H1 (cell line): ENCODE data around the gene GSTM3. TPM values are rescaled to one million over a fixed set of nuclear protein-coding genes. Genes with fewer than 3 reads are reported as not detected.

Experiments
- CTCF ChIA-PET: fragments of 300-600 bp; sonication (Branson Sonifier 250); formaldehyde crosslinking; loops from one replicate; lab custom pipeline; 2021; ENCODE audit not compliant: partially characterized antibody; lab: Charles Lee
- POLR2A ChIA-PET: fragments of 300-600 bp; sonication (Branson Sonifier 250); formaldehyde crosslinking; loops from one replicate; lab custom pipeline; 2021; ENCODE audit warnings: inconsistent platforms; ENCODE audit not compliant: partially characterized antibody; lab: Charles Lee
- DNase-seq, 2 experiments: peaks; one replicate each; pipeline versions ENCODE4 v3.0.0 to v3.0.0-alpha.2; 2010 to 2022; ENCODE audit warnings: low spot score in 2 of 2, low read depth in 1 of 2, mixed read lengths in 1 of 2
- FAIRE-seq: peaks from 2 replicates; lab custom pipeline; 2011; peaks lifted over from hg19 to GRCh38; lab: Jason Lieb, UNC
- H2AFZ ChIP-seq: 2 replicates; pipeline ENCODE4 v1.8.1; 2012; ENCODE audit warnings: low read length, inconsistent platforms
- H2AK5ac ChIP-seq: 2 replicates; pipeline ENCODE4 v1.6.1; 2013; ENCODE audit warnings: low read depth, low read length
- H2BK120ac ChIP-seq: replicated peaks from 2 replicates; pipeline ENCODE3; 2013; ENCODE audit warnings: low read depth, low read length, inconsistent platforms
- H2BK12ac ChIP-seq: 2 replicates; pipeline ENCODE4 v1.6.1; 2013; ENCODE audit warnings: low read depth, low read length
- H2BK15ac ChIP-seq: 2 replicates; pipeline ENCODE4 v1.6.1; 2013; ENCODE audit warnings: low read length
- H2BK20ac ChIP-seq: 2 replicates; pipeline ENCODE4 v1.6.1; 2013; ENCODE audit warnings: low read length
- H2BK5ac ChIP-seq: 2 replicates; pipeline ENCODE4 v1.6.1; 2013; ENCODE audit warnings: low read depth, low read length
- H3K14ac ChIP-seq: 2 replicates; pipeline ENCODE4 v1.6.1; 2013; ENCODE audit warnings: inconsistent platforms; ENCODE audit not compliant: insufficient read length
- H3K18ac ChIP-seq: 2 replicates; pipeline ENCODE4 v1.6.1; 2013; ENCODE audit warnings: low read length; ENCODE audit errors: extremely low read depth
- H3K23ac ChIP-seq: 2 replicates; pipeline ENCODE4 v1.6.1; 2013; ENCODE audit warnings: inconsistent platforms; ENCODE audit not compliant: insufficient read length
- H3K23me2 ChIP-seq: 2 replicates; pipeline ENCODE4 v1.6.1; 2013; ENCODE audit warnings: low read depth, low read length
- H3K27ac ChIP-seq: 2 replicates; pipeline ENCODE4 v1.6.1; 2011; ENCODE audit warnings: low read depth, low read length, inconsistent platforms
- H3K27me3 ChIP-seq, 4 experiments: replicated peaks in 1 of 4; 1 replicate in 1 of 4; 2 replicates in 3 of 4; pipeline versions ENCODE4 v1.6.1 to v1.8.1; 2011 to 2013; ENCODE audit warnings: low read length in 3 of 4, mild to moderate bottlenecking in 3 of 4, inconsistent platforms in 2 of 4, mixed read lengths in 2 of 4, moderate library complexity in 1 of 4; ENCODE audit not compliant: control insufficient read depth in 3 of 4, insufficient read depth in 3 of 4; ENCODE audit errors: extremely low read depth in 1 of 4
- H3K36me3 ChIP-seq, 4 experiments: 2 replicates each; pipeline versions ENCODE4 v1.6.1 to v1.8.1; 2011 to 2013; ENCODE audit warnings: mild to moderate bottlenecking in 4 of 4, low read length in 3 of 4, moderate library complexity in 2 of 4, control low read depth in 1 of 4, inconsistent platforms in 1 of 4; ENCODE audit not compliant: insufficient read depth in 4 of 4, control insufficient read depth in 2 of 4
- H3K4ac ChIP-seq: replicated peaks from 2 replicates; pipeline ENCODE3; 2013; ENCODE audit warnings: low read length, low read depth, mixed read lengths, inconsistent platforms; ENCODE audit not compliant: insufficient read length
- H3K4me1 ChIP-seq, 4 experiments: replicated peaks in 1 of 4; 1 replicate in 1 of 4; 2 replicates in 3 of 4; pipeline versions ENCODE4 v1.6.1 to v1.8.1; 2011 to 2013; ENCODE audit warnings: low read length in 3 of 4, inconsistent platforms in 2 of 4, mixed read lengths in 1 of 4; ENCODE audit not compliant: insufficient read depth in 4 of 4, control insufficient read depth in 3 of 4
- H3K4me2 ChIP-seq, 2 experiments: 2 replicates each; pipeline versions ENCODE4 v1.6.1 to v1.8.1; 2011 to 2013; ENCODE audit warnings: low read depth in 2 of 2, low read length in 2 of 2, control low read depth in 1 of 2, inconsistent platforms in 1 of 2, mild to moderate bottlenecking in 1 of 2; ENCODE audit not compliant: insufficient read depth in 1 of 2
- H3K4me3 ChIP-seq, 4 experiments: fragments of 200-600, 300-600 bp in 1 of 4; sonication (generic), shearing (Covaris generic), sonication (Bioruptor Twin) in 1 of 4; 2 replicates each; pipeline versions ENCODE4 v1.5.1 to v1.8.1; 2011 to 2016; ENCODE audit warnings: low read length in 4 of 4, low read depth in 3 of 4, control low read depth in 2 of 4, inconsistent platforms in 2 of 4, mild to moderate bottlenecking in 2 of 4, mixed read lengths in 1 of 4, moderate library complexity in 1 of 4; ENCODE audit not compliant: insufficient read depth in 2 of 4; ENCODE audit errors: extremely low read depth in 1 of 4
- H3K56ac ChIP-seq: replicated peaks from 2 replicates; pipeline ENCODE3; 2013; ENCODE audit warnings: low read depth, mild to moderate bottlenecking, mixed read lengths, low read length, inconsistent platforms; ENCODE audit not compliant: insufficient read length
- H3K79me1 ChIP-seq: 2 replicates; pipeline ENCODE4 v1.6.1; 2013; ENCODE audit warnings: low read depth, low read length, control low read depth
- H3K79me2 ChIP-seq, 2 experiments: 2 replicates each; pipeline versions ENCODE4 v1.6.1 to v1.8.1; 2012 to 2013; ENCODE audit warnings: low read length in 2 of 2, mild to moderate bottlenecking in 2 of 2, inconsistent platforms in 1 of 2; ENCODE audit not compliant: insufficient read depth in 2 of 2, control insufficient read depth in 1 of 2
- H3K9ac ChIP-seq, 4 experiments: replicated peaks in 1 of 4; 1 replicate in 1 of 4; 2 replicates in 3 of 4; pipeline versions ENCODE4 v1.6.1 to v1.8.1; 2011 to 2013; ENCODE audit warnings: low read depth in 3 of 4, low read length in 3 of 4, control low read depth in 2 of 4, mild to moderate bottlenecking in 2 of 4, moderate library complexity in 2 of 4, inconsistent platforms in 1 of 4; ENCODE audit errors: extremely low read depth in 1 of 4
- H3K9me3 ChIP-seq, 2 experiments: 2 replicates each; pipeline versions ENCODE4 v1.6.1 to v1.8.1; 2012 to 2013; ENCODE audit warnings: mild to moderate bottlenecking in 2 of 2, moderate library complexity in 2 of 2, control low read depth in 1 of 2, inconsistent platforms in 1 of 2, low read depth in 1 of 2, low read length in 1 of 2, mixed read lengths in 1 of 2; ENCODE audit not compliant: insufficient read depth in 2 of 2
- H4K20me1 ChIP-seq, 2 experiments: replicated peaks in 1 of 2; 2 replicates each; pipeline versions ENCODE3 to v1.8.1; 2011 to 2013; ENCODE audit warnings: inconsistent platforms in 2 of 2, low read length in 2 of 2, mild to moderate bottlenecking in 1 of 2; ENCODE audit not compliant: insufficient read depth in 2 of 2, control insufficient read depth in 1 of 2
- H4K5ac ChIP-seq: 2 replicates; pipeline ENCODE4 v1.6.1; 2013; ENCODE audit warnings: low read length, low read depth, mixed read lengths, inconsistent platforms; ENCODE audit not compliant: insufficient read length
- H4K8ac ChIP-seq: 2 replicates; pipeline ENCODE4 v1.8.0; 2013; ENCODE audit warnings: mild to moderate bottlenecking, moderate library complexity, low read length, inconsistent platforms; ENCODE audit not compliant: insufficient read depth; ENCODE audit errors: extremely low read depth
- H4K91ac ChIP-seq: replicated peaks from 2 replicates; pipeline ENCODE3; 2013; ENCODE audit warnings: low read length, mixed read lengths, inconsistent platforms; ENCODE audit not compliant: insufficient read length
- CBX5 ChIP-seq: fragments of 300-800, 300-1000 bp; sonication (generic); IDR thresholded peaks from 2 replicates; pipeline ENCODE4 v1.7.1; 2016; ENCODE audit warnings: antibody characterized with exemption, low read length, low read depth
- CTCF ChIP-seq, 3 experiments: IDR thresholded peaks; 1 replicate in 2 of 3; 2 replicates in 1 of 3; pipeline versions ENCODE4 v1.5.1 to v1.6.1; 2011; ENCODE audit warnings: low read length in 3 of 3, mild to moderate bottlenecking in 3 of 3, inconsistent platforms in 2 of 3, low read depth in 1 of 3, moderate library complexity in 1 of 3; ENCODE audit not compliant: insufficient read depth in 1 of 3; ENCODE audit errors: control extremely low read depth in 1 of 3
- EP300 ChIP-seq, 2 experiments: IDR thresholded peaks; 1 replicate in 1 of 2; 2 replicates in 1 of 2; pipeline ENCODE4 v1.6.1; 2011 to 2012; ENCODE audit warnings: low read depth in 2 of 2, low read length in 2 of 2, mild to moderate bottlenecking in 2 of 2, borderline replicate concordance in 1 of 2, inconsistent platforms in 1 of 2, moderate library complexity in 1 of 2
- HDAC6 ChIP-seq: IDR thresholded peaks from one replicate; pipeline ENCODE4 v1.7.1; 2012; ENCODE audit warnings: low read depth, mild to moderate bottlenecking, inconsistent platforms, low read length, moderate library complexity
- KDM1A ChIP-seq: fragments of 200-600, 300-600 bp; sonication (generic); IDR thresholded peaks from 2 replicates; pipeline ENCODE4 v1.7.1; 2016; ENCODE audit warnings: mild to moderate bottlenecking, low read length, borderline replicate concordance
- KDM4A ChIP-seq: IDR thresholded peaks from one replicate; pipeline ENCODE4 v1.7.1; 2012; ENCODE audit warnings: low read depth, mild to moderate bottlenecking, moderate library complexity, low read length, inconsistent platforms; ENCODE audit not compliant: severe bottlenecking
- PHF8 ChIP-seq: fragments of 200-600 bp; sonication (generic); conservative IDR thresholded peaks from 2 replicates; pipeline ENCODE4 v1.7.1; 2012; ENCODE audit warnings: low read depth, mild to moderate bottlenecking, inconsistent platforms, low read length, moderate library complexity
- RFX5 ChIP-seq: IDR thresholded peaks from 2 replicates; pipeline ENCODE4 v1.6.1; 2011; ENCODE audit warnings: low read depth, low read length, improper control_type of control experiment, borderline replicate concordance
- SAP30 ChIP-seq: fragments of 300-600 bp; sonication (generic); IDR thresholded peaks from 2 replicates; pipeline ENCODE4 v1.7.1; 2012; ENCODE audit warnings: low read length, moderate library complexity, mild to moderate bottlenecking, inconsistent platforms; ENCODE audit not compliant: insufficient read depth, insufficient replicate concordance
- TAF7 ChIP-seq: optimal IDR thresholded peaks from 2 replicates; pipeline ENCODE3; 2011; ENCODE audit warnings: low read depth, mild to moderate bottlenecking, inconsistent platforms, low read length, moderate library complexity, borderline replicate concordance
- WGBS, 2 experiments: shearing (Covaris generic) in 1 of 2; methylation state at CpG; one replicate each; pipeline versions ENCODE4 v1.1.6 to v1.1.7; 2013 to 2015; ENCODE audit warnings: low lambda C conversion rate in 2 of 2, mixed read lengths in 2 of 2, inconsistent platforms in 1 of 2, low coverage in 1 of 2, missing lambda C conversion rate in 1 of 2; ENCODE audit not compliant: insufficient replicate concordance in 2 of 2, insufficient coverage in 1 of 2, insufficient read length in 1 of 2; ENCODE audit errors: extremely low coverage in 1 of 2, missing lambda C conversion rate in 1 of 2; 5-methylcytosine and 5-hydroxymethylcytosine counted together
- polyA plus RNA-seq, 7 experiments: library from polyadenylated mRNA; depleted of rRNA in 3 of 7; stranded (reverse) in 5 of 7; unstranded in 2 of 7; fragments of >200 nt in 5 of 7; fragments of 200-250 nt in 2 of 7; gene quantifications; 1 replicate in 5 of 7; 2 replicates in 1 of 7; 4 replicates in 1 of 7; pipeline versions ENCODE4 v1.2.1 to v1.2.3, GENCODE V29; 2011 to 2013; ENCODE audit warnings: missing spikeins in 2 of 7, mixed read lengths in 2 of 7
- total RNA-seq: library from RNA; stranded (reverse); fragmentation: NEBNext Ultra II Directional; extraction: Animal tissue kit (Norgen Biotek cat#: 25700); gene quantifications from 2 replicates; pipeline ENCODE4 v1.2.1, GENCODE V29; 2021

The GSTM3 gene
- total and polyA plus RNA-seq, 2 of the 8 experiments (the other 6 are each of a cell fraction or from before 2014, with no cell fraction given) = 2.2 to 5.1 TPM

- H4K8ac ChIP-seq = no peak overlapping the region
- no peaks in the 10 kb centered on the region; a peak in 1 of 7 replicates for H3K4me1 ChIP-seq
- no peak overlapping the region for H3K23ac ChIP-seq
- DNase-seq (no peak), FAIRE-seq (no peak)
- 93% methylated on average over 6 of the region's 7 CpGs; no CpG with 5 or more reads in 1 of the 2 experiments for whole genome bisulfite sequencing, 2 experiments
- no peak overlapping the region for H3K18ac ChIP-seq
- H4K20me1 ChIP-seq = no peaks in the 10 kb centered on the region
- CTCF ChIA-PET = interaction anchor here (1.7 to 5.1 kb wide), 2 partner anchors 13 to 122 kb away, joined by 9 to 43 read pairs; no protein-coding TSS in a partner anchor
- no peak overlapping the region for H3K4me3 ChIP-seq
- POLR2A ChIA-PET = no interaction called here
- H4K5ac ChIP-seq = no peak overlapping the region
- 0 out of 7 replicates have a peak overlapping the region, but pooled peaks of 1 of the 4 experiments have one; percentile 10 for H3K9ac ChIP-seq
- no peaks in the 10 kb centered on the region for H3K36me3 ChIP-seq
- H3K56ac ChIP-seq = no peak overlapping the region
- H3K79me2 ChIP-seq = no peaks in the 10 kb centered on the region
- no peak overlapping the region for H2AK5ac ChIP-seq
- H3K9me3 ChIP-seq = no peaks in the 10 kb centered on the region
- no peak overlapping the region for H2BK5ac ChIP-seq
- H3K4ac ChIP-seq = no peak overlapping the region
- H3K79me1 ChIP-seq = no peaks in the 10 kb centered on the region
- H2AFZ ChIP-seq = no peak overlapping the region
- H3K4me2 ChIP-seq = no peak overlapping the region
- H3K23me2 ChIP-seq = no peaks in the 10 kb centered on the region
- H2BK12ac ChIP-seq = no peak overlapping the region
- no peak overlapping the region for H3K14ac ChIP-seq
- H2BK120ac ChIP-seq = no peak overlapping the region
- H3K27me3 ChIP-seq = no peaks in the 10 kb centered on the region
- no peak overlapping the region for H2BK20ac ChIP-seq
- no peak overlapping the region for H4K91ac ChIP-seq
- H2BK15ac ChIP-seq = no peak overlapping the region
- H3K27ac ChIP-seq = no peak overlapping the region
- TF ChIP-seq CBX5 = no peak
- TF ChIP-seq SAP30 = no peak
- TF ChIP-seq CTCF (IDR thresholded peaks at IDR 0.05; ENCODE audit: control extremely low read depth in 1 of 3, insufficient read depth in 1 of 3, low read depth in 1 of 3, low read length in 3 of 3) = no peak
- TF ChIP-seq KDM4A = no peak
- no peak for TF ChIP-seq EP300 (IDR thresholded peaks at IDR 0.05; ENCODE audit: borderline replicate concordance in 1 of 2, low read depth in 2 of 2, low read length in 2 of 2)
- TF ChIP-seq KDM1A = no peak
- TF ChIP-seq PHF8 = no peak
- no peak for TF ChIP-seq TAF7
- no peak for TF ChIP-seq HDAC6
- no peak for TF ChIP-seq RFX5
Observed at GRCh38 chr1:109762039-109762585, 21.3 kb upstream of the GSTM3 start.
